Posterior vena cava (tissue), 2 donors: ENCODE results near the gene ROR1. TPM values are rescaled to one million over a fixed set of nuclear protein-coding genes. Genes with fewer than 3 reads are reported as not detected.
"Not testable (repeated sequence)": the region's sequence is repeated elsewhere in the genome, so short reads cannot be mapped to it uniquely, and the experiment has no call there.

ENCODE experiments used
- DNase-seq: peaks from one replicate; pipeline ENCODE4 v3.0.0-alpha.2; 2020; ENCODE audit warnings: low spot score
- intact Hi-C, 2 donors: fragments of 100-400 bp; cut with DNase I; formaldehyde crosslinking; loops; one replicate each; pipeline versions ENCODE4 v1.14.1 to v1.14.2; 2022 to 2023
- total RNA-seq, 2 donors: library from RNA; stranded (reverse); fragmentation: NEBNext Ultra II Directional; extraction: Animal tissue kit (Norgen Biotek cat#: 25700); gene quantifications; one replicate each; pipeline ENCODE4 v1.2.1, GENCODE V29; 2021
- donor health status: DM: yes; HTN: yes; CAD: no.
- donor health status: DM: yes; HTN: yes; CAD: no.

ROR1 gene
- total RNA-seq, 2 donors from 2014 or later, result 19.3 to 25.8 TPM

DNA sequence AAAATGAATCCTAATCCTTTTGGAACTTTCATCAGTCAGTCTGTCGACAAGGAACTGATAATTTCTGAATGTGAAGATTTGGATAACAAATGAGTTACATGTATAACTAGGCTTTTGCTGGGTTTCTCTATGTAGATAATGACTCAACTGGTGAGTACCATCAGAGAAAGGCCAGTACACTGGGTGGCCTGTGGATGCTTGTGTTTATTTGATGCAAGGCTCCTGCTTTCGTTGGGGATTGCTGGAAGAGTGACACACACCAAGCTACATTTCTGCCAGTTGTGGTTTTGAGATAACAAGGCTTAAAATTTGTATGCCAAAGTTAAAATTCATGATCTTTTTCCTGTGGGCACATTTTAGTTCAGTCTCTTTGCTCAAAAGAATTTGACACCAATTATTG is 314.0 kb downstream of the ROR1 start:
- DNase-seq, result no peak
- intact Hi-C loops, result no loop called here

DNA sequence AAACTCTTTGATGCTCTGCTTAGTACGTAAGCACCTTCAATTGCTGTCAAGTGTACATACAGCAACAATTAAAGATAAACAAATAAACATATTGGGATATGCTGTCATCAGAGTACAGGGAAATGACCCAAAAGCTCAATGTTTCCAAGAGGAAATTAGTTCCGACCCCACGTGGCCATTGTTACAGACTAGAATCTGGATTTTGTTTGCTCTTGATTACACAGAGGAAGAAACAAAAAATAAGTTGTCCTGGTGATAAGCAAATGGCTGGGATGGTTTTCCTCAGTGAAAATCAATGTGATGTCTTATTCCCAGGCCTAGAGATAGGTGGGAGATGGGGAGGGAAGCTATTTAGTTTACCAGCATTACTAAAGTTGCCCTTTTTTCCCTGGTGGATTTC is 316.6 kb downstream of the ROR1 start:
- intact Hi-C loops, result no loop called here
- no peak for DNase-seq

DNA sequence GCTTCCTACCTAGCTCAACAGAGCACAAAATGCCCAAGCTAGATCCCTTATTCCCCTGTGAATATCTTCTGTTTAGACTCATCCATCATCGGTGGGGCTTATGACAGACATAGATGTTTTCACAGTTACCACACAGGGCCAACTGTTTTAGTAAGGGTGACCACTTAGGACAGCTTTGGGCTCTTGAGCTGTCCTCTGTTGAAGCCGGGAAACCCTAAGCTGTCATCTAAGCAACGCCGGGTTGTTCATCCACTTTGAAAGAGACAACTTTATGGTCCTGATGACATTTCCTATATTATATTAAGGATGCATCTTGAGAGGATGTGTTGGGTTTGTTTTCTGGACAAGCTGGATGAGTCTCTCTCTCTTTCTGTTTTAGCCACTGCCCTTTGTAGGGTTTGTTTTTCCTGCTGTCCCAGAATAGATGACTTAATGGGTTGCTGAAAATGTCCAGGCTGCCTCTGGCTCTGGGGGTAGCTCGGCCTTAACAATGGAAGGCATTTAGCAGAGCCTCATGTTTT is 319.1 kb downstream of the ROR1 start:
- no peak for DNase-seq
- intact Hi-C loops, result no loop called here

- no peak for DNase-seq
- intact Hi-C loops, result no loop called here
Observed at GRCh38 chr1:64093941-64094340, 320.1 kb downstream of the ROR1 start.

- no peak for DNase-seq
- intact Hi-C loops, result no loop called here
Observed at GRCh38 chr1:64095832-64096231, 322.0 kb downstream of the ROR1 start.

- intact Hi-C loops, result no loop called here
- no peak for DNase-seq
Observed at GRCh38 chr1:64097859-64098258, 324.0 kb downstream of the ROR1 start.

DNA sequence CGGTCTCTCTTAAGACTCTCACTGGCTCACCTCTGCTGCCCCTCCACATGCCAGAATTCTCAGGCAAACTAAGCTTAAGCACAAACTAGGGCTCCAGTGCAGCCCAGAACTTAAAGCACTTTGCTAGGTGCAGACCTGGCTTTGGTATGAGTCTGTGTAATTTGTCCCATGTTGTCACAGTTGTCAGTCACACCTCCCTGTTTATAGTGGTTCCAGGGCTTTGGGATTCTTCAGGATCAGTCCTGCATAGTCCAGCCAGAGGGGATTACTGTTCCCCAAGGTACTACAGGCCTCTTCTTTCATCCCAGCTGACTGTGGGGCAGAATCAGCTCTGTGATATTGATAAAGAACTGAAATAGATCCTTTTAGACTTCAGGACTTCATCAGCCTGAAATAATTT is 324.6 kb downstream of the ROR1 start:
- DNase-seq, result no peak
- intact Hi-C loops, result no loop called here

DNA sequence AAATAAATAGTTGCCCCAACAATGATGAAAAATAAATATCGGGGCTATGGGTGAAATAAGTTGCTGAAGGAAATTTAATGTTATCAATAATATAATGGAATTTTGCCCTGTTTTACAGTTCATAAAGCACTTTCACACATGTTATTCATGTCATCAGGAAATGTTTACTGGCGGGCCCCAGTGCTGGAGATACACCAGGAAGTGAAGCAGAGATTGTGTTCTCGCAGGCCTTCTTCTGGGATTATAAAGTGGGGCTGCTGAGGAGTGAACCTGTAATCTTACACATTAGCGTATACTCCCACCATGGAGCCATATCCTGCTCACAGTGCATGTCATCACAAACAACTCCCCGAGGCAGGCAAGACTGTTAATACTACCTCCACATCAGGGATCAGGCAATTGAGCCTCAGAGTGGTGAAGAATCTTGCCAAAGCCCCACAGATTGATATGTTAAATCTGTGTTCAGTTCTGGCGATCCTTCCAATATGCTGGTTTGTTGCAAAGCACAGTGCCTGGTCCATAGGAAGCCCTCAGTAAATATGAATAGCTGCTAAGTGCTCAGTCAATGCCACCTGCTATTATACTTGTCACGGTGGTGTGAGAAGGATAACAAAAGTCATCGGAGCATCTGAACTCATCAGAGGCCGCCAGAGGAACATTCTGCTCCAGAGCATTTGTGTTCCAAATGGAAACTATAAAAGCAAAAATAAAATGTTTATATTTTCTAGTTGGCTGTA is 325.2 kb downstream of the ROR1 start:
- DNase-seq, result no peak
- intact Hi-C loops, result no loop called here

GRCh38 chr1:64100791-64101190 is 327.0 kb downstream of the ROR1 start:
- DNase-seq, result no peak
- intact Hi-C loops, result loop anchor here in 1 of 2 donors (1.0 kb wide), 1 partner anchor 17 kb away; no protein-coding TSS in a partner anchor

DNA sequence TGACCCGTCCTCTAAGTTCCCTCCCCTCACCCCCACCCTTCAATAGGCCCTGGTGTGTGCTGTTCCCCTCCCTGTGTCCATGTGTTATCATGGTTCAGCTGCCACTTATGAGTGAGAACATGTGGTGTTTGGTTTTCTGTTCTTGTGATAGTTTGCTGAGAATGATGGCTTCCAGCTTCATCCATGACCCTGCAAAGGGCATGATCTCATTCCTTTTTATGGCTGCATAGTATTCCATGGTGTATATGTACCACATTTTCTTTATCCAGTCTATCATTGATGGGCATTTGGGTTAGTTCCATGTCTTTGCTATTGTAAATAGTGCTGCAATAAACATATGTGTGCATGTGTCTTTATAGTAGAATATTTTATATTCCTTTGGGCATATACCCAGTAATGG is 330.8 kb downstream of the ROR1 start:
- intact Hi-C loops, DNase-seq: not testable (repeated sequence)

DNA sequence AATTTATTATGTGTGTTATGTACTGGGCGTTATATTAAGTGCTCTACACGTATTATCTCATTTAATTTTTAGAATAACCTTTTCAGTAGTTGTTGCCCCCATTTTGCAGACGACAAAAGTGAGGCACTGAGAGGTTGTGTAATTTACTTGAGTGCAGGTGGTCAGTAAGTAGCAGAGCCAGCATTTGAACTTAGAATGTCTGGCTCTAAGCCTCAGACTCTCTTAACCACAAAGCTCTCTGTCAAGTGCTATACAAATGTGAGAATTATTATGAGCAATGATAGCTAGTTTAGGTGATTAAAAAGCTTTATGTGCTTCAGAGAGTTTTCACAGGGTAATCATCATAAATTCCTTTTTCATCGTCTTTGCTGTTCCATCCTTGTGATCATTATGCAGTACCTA is 333.3 kb downstream of the ROR1 start:
- no peak for DNase-seq
- intact Hi-C loops, result no loop called here

DNA sequence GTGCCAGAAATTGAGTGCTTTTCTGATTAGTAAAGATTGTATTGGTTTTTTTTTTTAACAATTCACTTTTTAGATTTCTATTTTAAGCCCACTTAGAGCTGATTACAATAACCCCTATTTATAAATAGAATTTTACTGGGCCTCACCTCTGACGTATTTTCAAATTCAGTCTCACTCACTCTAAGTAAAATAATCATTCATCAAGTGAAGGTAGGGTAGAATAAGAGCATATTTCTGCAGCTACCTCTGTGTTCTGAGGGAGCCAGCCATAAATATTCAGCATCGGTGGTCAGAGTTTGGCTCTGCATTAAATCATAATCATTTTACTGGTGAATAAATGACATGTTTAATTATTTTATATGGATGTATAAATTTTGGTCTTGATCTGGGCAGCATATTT is 333.8 kb downstream of the ROR1 start:
- no peak for DNase-seq
- intact Hi-C loops, result no loop called here

DNA sequence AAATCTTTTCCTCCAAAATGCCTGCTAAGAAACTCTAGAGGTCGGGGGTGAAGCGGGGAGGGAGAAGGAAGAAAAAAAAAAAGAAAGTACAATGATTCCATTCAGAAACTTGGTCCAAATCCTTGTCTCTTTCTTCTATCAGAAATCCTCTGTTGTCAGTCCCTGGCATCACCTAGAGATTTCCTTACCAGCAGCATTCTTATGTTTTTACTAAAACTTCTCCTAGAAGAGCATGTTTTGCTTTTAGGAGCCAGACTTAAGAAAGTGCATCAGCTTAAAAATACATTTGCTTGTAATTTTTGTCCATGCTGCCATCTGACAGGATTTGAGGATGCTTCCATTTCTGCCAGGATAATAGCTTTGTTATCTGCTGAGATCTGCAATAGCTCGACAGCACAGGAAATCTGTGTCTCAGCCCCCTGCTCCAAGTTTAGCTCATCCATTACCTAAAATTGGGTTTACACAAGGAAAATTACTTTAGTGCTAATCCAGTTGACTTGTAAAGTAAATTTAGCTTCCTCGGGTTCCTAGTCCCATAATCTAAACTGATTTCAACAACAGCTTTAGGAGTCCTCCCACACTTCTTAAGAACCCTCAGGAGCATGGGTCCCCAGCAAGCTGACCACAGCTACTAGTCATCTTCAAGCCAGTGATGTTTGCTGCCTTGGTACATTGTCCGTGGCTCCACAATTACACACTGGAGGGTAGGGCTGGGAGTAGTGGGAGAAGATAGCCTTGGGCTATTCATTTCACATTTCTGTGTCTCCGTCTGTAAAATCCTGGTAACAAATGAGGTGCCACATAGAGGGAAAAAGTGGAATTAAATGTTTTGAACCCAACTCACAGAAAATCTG is 337.3 kb downstream of the ROR1 start:
- intact Hi-C loops, result no loop called here
- DNase-seq, result no peak

DNA sequence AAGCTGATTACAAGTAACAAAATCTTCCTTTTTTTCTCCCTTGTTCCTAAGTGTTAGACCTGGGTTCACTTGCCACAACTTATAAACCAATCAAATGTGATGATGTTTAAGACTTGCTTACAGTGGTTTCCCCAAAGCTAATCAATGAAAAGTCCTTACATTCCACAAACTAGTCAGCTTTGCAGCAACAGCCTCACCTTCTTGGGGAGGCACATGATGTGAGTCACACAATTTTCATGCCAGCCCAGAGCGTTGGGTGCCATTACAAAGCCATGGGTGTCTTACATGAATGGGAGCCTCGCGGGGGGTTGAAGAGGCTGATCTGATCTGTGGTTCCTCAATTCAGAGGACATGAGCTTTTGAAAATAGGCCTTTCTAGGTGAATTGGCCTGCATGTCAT is 338.0 kb downstream of the ROR1 start:
- no peak for DNase-seq
- intact Hi-C loops, result no loop called here

DNA sequence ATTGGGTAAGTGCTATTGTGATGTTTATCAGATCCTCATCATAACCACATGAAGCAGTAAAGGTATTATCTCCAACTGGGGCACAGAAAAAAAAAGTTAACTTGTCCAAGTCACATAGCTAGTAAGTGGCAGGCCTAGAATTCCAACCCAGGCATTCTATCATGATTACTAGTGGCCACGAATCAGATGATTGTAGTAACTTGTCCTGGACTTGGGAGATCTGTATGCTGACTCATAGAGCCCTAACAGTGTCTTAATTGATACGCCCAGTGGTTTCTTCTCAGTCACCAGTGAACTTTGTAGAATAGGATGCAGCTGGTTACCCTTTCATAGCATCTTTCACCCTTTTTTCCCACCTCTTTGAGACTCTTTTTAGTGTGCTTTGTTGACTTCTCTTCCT is 338.5 kb downstream of the ROR1 start:
- DNase-seq, result no peak
- intact Hi-C loops, result no loop called here

DNA sequence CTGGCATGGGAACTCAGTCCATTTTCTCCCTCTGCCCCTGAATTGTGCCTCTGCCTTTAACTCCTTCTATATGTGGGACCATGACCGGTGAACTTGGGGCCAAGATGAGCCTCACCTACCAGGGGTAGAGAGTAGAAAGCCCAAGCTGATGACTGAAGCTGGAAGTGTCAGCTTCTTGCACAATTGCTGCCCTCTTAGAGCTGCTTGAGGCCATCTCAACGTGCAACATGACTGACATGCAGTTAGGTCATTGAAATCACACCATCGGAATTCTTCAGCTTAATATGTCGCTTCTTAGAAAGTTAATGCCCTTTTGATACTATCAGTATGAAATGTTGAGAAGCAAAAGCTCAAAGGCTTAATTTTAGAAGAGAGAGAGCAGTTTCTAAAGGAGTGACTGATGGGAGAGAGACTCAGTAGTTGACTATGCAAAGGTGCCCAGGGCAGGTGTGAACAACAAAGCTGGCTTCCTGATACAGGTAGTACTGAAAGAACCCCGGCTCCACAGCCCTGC is 340.3 kb downstream of the ROR1 start:
- intact Hi-C loops, result no loop called here

GRCh38 chr1:64116537-64116936 is 342.7 kb downstream of the ROR1 start:
- intact Hi-C loops, result no loop called here

More for the DNA sequence above, 340.3 kb downstream of the ROR1 start:
- DNase-seq, result no peak

GRCh38 chr1:64117492-64117891 is 343.7 kb downstream of the ROR1 start:
- intact Hi-C loops, result no loop called here
- no peak for DNase-seq

More at GRCh38 chr1:64116537-64116936, 342.7 kb downstream of the ROR1 start:
- no peak for DNase-seq

- no peak for DNase-seq
- intact Hi-C loops, result loop anchor here in 1 of 2 donors (10.0 kb wide), 1 partner anchor 157 kb away; no protein-coding TSS in a partner anchor
Observed at GRCh38 chr1:64121766-64122385, 348.1 kb downstream of the ROR1 start.

- intact Hi-C loops, result loop anchor here in 1 of 2 donors (10.0 kb wide), 1 partner anchor 158 kb away; no protein-coding TSS in a partner anchor
- DNase-seq, result no peak
Observed at GRCh38 chr1:64122588-64122987, 348.8 kb downstream of the ROR1 start.
